Frontal cortex (tissue), 4 donors: Measurements from ENCODE around the gene OSBPL3. TPM values are rescaled to one million over a fixed set of nuclear protein-coding genes. Genes with fewer than 3 reads are reported as not detected.

ENCODE experiments used
- DNase-seq, 2 donors: peaks; one replicate each; pipeline ENCODE4 v3.0.0; 2012; ENCODE audit warnings: low spot score in 2 of 2
- FAIRE-seq: peaks from 2 replicates; lab custom pipeline; 2012; peaks lifted over from hg19 to GRCh38; lab: Jason Lieb, UNC
- total RNA-seq: library from RNA; depleted of rRNA; stranded (reverse); fragments of >200 nt; gene quantifications from one replicate; pipeline ENCODE4 v1.2.3, GENCODE V29; 2014
- donor health status: control.
- donor health status: control.
- donor health status: control.

Gene OSBPL3
- total RNA-seq, 1 donor from 2014 or later: 4.5 TPM

DNA sequence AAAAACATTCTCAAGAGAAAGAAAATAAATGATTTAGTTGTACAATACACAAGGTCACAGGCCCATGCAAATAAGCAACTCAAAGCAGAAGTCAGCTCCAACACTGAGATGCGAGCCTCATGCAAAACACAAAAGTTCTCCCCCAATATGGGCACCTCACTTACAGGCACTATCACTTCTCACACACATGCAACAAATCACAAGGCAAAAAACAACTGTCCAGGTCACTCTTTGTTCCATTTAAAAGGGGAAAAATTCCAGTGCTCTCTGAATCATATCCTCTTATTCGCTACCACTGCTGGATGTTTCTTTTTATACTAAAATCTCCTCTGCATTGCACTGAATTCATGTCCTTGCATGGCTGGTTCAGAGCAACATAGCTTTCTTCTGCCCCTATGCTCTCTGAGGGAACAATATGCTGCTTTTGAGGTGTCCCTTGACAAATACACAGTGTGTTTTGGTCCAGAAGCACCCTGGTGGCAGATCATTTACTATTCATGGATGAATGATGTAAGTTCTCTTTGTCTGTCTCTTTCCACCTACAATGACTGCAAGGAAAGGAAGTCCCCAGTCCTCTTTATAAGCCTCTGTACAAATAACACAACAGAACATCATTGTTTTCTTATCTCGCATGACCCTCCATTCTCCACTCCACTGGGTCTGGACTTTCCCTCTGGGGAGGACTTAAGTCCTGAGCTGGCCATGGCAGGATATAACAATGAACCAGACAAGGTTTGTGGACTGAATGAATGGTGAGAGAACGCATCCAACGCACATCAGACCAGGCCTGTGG lies 137.3 kb downstream of the OSBPL3 start:
- DNase-seq: no peak
- no peak for FAIRE-seq

DNA sequence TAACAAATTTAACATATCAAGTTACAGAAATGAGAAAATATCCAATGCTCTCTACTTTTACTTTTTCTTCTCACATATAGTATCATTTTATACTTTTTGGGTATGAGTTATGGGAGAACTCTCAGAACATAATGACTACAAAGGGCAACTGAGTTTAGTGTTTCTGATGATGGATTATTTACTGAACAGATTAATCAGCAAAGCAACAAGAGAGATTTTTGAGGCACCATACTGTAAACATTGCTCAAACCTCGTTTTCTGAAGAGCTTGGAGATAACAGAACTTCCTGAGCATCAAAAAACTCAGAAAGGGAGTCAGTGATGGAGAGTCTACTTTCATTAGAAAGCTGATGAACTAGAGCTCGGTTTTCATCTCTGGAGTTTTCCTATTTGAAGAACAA lies 137.9 kb downstream of the OSBPL3 start:
- DNase-seq: no peak
- no peak for FAIRE-seq

DNA sequence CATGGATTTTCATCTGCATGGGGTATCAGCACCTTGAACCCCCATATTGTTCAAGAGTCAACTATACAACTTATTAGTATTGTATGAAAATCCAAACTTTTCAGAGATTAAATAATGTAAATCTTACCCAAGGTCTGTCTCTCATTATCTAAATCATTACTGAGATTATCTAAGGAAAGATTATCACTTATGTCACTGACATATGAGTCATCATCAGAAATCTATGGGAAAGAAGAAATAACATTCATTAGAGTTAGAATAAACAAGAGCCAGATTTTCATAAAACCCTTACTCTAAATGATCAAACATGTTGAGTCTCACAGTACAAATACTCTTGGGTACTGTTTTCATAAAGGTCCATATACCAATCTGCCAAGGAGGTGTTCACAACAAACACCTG lies 139.4 kb downstream of the OSBPL3 start:
- no peak for DNase-seq
- no peak for FAIRE-seq

DNA sequence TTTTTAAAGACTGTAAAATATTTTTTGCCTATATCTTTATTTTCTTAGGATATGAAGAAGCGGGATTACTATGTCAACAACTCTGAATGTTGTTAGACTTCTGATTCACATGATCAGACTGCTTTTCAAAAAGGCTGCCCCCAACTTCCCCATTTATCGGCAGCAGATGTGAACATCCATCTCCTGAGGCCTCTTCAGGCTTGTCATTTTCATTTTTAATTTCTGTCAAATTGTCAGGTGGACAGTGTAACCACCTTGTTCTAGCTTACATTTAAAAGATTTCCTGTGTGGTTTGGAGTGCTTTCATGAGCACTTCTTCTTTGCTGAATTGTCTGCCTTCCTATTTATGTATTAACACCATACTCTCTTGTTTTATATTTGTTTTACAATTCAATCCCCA lies 143.9 kb downstream of the OSBPL3 start:
- FAIRE-seq (no peak), DNase-seq (no peak)

DNA sequence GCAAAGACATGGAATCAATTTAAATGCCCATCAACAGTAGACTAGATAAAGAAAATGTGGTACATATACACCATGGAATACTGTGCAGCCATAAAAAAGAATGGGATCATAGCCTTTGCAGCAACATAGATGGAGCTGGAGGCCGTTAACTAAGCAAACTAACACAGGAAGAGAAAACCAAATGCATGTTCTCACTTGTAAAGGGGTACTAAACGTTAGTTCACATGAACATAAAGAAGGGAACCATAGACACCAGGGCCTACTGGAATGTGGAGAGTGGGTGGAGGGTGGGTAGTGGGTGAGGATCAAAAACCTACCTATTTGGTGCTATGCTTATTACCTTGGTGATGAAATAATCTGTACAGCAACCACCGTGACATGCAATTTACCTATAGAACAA lies 144.3 kb downstream of the OSBPL3 start:
- FAIRE-seq (no peak), DNase-seq (no peak)

DNA sequence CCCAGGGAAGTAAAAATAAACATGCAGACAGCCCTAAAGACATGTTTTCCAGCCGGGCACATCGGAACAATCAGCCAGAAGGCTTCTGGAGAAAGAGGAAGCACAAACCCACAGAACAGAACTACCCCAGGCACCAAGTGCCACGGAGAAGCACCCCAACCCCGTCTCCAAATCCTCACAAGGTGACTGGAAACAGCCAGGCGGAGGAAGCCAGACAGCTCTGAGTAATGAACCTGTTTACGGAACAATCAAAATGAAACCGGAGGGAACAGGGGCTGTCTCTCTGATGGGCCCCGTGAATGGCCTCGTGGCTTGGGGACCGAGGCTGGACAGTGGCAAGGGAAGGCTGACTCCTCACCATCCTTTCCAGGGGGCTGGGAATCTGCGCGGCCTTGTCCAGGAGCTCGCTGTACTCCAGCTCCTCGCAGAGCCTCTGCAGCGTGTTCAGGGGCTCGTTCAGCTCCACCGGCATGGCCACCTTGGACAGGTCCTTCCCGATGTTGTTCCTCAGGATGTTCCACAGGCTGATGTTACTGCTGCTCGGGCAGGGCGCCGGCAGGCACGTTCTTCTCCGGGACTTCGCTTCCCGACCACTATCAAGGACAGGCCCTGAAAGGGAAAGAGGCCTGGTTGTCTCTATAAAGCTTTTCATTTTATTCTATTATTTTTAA lies 145.7 kb downstream of the OSBPL3 start:
- FAIRE-seq (no peak), DNase-seq (no peak)

DNA sequence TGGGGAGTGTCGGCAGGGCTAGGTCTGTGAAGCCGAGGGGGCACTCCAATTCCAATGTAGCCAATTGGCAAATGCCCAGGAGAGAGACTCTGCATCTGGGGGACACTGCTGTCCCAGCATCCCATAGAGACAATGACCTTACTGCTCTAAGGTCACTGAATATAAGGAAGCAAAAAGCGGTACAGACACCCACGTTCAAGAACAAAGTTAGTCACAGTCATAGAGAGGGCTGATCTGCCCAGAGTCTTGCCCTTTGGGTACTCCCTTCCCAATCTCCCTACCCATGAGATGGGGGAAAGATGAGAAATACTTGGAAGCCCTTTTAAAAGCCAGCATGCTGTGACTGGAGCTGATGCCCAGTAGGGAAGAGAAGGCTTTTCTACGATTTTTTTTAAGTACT lies 146.4 kb downstream of the OSBPL3 start:
- FAIRE-seq: no peak
- no peak for DNase-seq

DNA sequence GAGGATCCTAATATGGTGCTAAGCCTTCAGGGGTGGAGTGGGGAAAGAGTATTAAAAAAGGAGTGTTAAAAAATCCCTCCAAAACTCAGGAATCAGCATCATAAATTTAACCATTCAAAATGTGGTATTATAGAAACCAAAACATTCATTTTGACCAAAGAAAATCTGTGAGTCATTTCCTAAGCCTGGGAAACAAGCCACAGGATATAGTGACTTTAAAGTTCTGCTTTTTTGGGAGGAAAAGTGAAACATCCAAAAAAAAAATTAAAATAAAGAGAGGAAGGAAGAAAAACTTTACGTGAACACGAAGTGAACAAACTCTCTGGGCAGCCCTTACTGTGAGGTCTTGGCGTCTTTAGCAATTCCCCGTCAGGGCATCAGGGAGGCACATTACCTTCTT lies 148.7 kb downstream of the OSBPL3 start:
- FAIRE-seq: no peak
- no peak for DNase-seq

DNA sequence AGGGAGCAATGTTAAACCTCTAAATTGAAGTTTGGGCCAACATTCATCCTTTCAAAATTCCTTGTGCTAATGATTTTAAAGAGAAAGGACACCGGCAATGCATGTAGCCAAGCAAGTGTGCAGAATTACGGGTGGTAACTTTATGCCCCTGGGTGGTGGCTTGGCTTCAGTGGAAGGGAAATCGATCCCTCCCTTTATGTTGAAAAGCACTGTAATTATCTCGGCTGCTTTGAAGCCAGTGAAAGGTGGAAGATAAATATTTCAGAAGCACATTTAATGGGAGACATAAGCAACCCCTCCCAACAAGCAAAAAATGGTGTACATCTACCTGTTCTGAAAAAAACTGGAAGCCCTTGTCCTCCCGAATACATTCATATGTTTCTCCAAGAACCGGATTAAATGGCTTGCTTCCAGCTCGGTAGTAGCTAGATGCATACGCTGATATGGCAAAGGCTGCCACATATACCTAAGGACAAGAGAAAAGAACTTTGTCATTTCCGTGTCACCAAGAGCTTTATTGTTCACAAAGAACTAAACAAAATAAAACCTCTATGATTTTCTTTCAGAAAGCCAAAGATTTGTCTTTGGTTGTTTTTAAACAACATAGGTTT lies 149.4 kb downstream of the OSBPL3 start:
- DNase-seq (no peak), FAIRE-seq (no peak)

DNA sequence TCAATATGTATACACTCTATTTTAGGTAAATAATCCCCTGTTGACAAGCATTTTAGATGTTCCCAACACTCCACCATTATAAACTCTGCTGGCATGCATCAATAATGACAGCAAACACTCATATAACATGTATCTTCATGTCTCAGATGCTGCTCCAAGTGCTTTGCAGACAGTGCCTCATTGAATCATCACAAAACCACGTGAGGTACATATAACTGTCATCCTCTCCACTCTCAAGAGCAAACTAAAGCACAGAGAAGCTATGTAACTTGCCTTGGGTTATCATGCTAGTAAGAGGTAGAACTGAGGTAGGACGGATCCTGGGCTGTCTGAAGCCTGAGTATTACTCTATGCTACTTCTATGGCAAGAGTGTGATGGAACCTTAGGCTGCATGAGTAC lies 150.2 kb downstream of the OSBPL3 start:
- FAIRE-seq (no peak), DNase-seq (no peak)

DNA sequence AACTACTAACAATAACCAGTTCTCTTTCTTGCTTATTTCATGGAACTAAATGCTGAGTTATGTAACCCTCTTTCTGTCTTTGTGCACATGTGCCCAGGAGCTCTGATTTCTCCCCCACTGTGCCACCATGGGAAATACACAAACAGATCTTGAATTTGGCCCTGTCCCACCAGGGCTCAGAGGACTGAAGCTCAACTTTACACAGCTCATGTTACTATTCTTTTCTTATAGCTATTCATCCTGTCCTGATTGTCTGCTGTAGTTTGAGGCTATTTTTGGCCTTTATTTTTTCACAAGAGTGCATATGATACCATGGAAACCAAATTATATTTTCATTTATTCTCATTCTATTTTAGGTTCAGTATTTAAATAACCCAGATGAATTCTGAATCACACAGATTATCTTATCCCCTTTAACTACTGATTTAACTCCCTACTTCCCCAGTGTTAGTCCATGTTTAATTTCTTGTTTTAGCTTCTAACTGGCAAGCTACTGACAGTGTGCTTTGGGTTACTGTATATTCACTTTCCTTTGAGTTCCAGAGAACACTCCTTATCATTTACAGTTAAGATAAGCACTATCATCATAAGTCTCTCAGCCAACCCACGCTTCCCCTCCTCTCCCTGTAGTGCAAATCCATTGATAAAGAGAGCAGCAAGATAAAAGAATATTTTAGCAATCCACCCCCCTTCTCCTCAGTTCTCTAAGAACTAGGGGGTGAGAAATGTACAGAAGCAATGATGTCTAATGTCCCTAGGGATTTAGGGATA lies 150.9 kb downstream of the OSBPL3 start:
- FAIRE-seq: no peak
- no peak for DNase-seq

DNA sequence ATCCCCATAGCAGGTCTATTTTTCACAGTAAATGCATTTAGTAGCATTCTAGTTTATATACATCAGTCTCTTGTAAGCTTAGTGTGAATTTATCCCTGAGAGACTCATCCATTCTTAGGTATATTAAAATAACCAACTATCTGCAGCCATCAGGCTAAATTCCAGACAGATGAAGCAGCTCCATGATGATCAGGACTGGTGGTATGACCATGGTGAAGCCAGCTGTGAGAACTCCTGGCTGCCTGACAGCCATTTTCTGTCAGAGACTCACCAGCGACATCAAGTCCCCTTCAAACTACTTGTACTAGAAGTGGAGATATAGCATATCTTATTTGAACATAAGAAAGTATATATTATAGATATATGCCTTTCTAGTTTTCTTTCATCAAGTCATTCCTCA lies 152.4 kb downstream of the OSBPL3 start:
- no peak for DNase-seq
- FAIRE-seq: no peak

DNA sequence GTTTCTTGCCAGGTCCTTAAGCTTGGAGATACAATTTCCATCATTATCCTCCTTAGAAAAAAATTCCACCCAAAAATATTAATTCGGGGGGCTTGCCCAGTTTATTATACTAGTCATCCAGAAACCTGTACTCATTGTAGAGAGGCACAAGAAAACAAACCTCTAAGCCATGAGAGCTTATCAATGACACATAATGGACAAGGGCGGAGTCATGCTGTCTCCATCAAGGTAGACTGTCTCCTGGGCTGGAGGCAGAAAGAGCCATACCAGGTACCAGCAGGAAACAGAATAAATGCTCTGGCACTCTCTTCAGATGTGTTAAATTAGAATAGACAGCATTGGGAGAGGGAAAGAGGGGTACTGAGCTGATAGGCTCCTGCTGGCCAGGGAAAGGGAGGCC lies 153.0 kb downstream of the OSBPL3 start:
- DNase-seq: no peak
- FAIRE-seq: no peak

DNA sequence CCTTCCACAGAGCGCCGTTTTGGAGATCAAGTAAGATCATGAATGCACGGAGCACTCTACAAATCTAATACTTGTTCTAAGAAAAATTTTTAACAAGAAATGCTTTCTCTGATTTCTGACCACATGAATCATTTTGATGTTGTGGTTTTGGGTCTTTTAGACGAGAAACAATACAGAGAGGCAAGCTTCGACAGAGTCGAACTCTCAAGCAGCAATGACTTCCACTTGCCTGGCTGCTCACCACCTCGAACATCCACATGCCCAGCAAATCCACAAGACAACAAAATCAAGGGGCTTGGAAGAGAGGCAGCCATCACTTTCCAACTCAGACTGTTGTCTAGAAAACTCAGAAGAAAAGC lies 153.3 kb downstream of the OSBPL3 start:
- FAIRE-seq: no peak

DNA sequence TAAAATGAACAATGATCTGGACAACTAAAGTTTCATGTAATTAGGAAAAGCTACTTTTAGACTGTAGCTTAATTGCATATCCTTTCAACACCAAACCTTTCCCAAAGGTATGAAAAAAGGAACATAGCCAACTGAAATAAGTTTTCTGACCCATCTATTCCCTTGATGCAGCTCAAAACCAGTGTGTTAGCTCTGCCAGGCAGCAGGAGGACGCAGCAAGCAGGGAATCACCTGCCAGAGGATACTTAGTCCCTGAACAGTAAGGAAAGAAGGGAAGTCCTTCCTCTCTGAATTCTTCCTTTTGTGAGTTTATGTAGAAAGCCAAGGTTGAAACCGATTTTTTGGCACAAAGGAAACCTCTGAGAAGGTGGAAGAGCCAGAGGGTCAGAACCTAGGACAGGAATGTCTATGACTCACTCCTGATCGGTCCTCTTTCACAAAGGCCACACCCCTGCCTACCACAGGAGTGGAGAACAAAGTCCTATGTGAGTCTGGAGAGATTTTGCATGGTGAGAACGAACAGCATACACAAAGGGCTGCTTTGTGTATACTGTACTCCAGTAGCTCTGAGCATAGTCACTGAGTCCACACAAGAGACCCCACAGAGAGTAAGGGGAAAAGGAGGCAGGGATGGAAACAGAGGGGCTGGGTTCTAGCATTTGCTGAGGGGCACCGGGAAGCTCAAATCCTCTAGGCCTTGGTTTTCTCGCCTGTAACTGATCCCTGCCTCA lies 153.9 kb downstream of the OSBPL3 start:
- DNase-seq (no peak), FAIRE-seq (no peak)

More for the DNA sequence above, 153.3 kb downstream of the OSBPL3 start:
- no peak for DNase-seq

DNA sequence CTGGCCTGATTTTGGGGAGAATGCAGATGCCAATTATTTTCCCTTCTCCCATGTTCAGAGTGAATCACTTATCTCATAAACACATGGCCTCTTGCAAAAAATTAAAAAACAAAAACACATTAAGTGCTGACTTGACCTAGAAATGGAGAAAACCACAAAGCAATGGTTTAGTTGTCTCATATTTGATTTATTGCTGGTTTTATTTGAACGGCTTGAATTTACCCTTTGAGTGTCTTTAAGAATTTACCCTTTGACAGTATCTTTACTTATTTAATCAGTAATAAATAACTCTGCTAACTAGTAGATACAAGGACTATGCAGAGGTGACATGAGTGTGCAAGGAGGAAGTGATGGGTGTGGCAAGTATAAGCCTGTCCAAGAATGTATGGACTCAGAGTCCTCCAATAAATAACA lies 154.6 kb downstream of the OSBPL3 start:
- FAIRE-seq (no peak), DNase-seq (no peak)

DNA sequence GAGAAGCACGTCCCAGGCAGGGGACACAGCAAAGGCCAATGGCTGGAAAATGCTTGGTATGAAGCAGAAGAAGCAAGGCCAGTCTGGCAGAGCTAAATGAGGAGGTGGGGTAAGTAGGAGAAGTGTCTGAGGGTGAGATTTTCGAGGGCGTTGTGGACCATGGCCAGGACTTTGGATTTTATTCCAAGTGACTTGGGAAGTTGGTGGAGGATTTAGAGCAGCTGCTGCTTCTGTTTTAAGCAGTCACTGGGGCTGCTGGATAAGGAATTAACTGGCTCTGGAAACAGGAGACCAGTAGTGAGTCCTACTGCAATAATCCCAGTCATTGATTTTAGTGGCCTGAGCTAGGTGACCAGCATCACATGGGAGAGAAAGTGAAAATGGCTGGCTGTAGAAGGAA lies 155.1 kb downstream of the OSBPL3 start:
- DNase-seq (no peak), FAIRE-seq (no peak)

DNA sequence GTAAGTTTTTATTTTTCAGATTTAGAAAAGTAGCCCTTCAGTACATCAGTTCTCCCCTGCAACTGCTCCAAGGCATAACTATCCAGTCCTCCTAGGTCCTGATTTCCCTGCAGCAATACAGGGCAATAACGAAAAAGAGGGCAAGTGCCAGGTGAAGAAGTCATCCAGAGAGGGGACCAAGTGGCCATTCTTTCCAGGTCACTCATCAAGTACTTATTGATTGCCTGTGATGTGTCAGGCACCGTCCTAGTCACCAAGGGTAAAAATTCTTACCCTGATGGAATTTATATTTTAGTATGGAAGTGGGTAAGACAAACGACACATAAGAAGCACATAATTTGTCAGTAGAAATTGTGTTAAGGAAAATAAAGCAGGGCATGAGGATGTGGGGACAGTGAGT lies 155.6 kb downstream of the OSBPL3 start:
- FAIRE-seq (no peak), DNase-seq (no peak)

DNA sequence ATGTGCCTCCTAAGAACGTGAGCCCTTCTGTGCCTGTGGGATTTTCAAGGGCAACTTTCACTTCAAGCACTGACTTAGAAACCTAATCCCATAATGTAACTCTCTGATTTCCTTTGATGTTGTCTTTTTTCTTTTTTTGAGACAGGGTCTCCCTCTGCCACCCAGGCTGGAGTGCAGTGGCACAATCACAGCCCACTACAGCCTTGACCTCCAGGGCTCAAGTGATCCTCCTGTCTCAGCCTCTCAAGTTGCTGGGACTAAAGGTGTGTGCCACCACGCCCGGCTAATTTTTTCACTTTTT lies 158.3 kb downstream of the OSBPL3 start:
- FAIRE-seq (no peak), DNase-seq (no peak)

DNA sequence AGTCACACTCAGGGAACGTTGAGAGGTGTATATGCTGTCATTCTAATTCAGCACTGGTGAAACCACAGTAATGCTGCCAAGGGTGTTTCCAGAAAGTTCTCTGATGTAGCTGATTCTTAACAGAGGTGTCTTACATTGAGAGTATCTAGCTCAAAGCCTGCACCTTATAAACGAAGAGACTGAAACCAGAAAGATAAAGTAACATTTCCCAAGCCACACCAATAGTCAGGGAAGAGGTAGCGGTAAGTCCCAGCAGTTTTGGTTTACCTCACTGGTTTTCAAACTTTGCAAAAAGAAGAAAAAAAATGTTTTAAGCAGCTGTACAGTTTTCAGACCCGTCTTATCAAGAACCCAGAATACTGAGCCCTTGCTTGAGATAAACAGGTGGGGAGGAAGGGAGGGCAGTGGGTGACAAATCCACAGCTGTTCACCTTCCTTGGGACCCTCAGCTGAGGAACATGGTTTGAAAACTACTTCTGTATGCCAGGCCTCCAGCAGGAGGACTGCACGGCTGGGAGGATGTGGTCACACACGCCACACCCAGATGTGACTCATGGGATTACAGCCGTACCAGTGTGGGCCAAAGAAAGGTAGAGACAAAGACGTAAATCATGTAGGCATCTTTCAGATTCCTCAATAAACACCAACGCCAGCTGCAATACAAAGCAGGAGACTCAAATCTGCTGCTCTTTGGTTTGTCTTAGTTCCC lies 158.8 kb downstream of the OSBPL3 start:
- DNase-seq (no peak), FAIRE-seq (no peak)
